Muscle layer of duodenum (tissue), 2 donors: Measurements from ENCODE around the gene CPNE2.
"Not testable (repeated sequence)": the region's sequence is repeated elsewhere in the genome, so short reads cannot be mapped to it uniquely, and the experiment has no call there.

ENCODE experiments used
- H3K27ac ChIP-seq: one replicate; pipeline ENCODE4 v1.7.0; 2013; ENCODE audit warnings: mild to moderate bottlenecking, low read length
- H3K27me3 ChIP-seq: one replicate; pipeline ENCODE4 v1.7.0; 2013; ENCODE audit warnings: low read depth, mild to moderate bottlenecking, control low read depth, low read length
- H3K36me3 ChIP-seq, 2 donors: one replicate each; pipeline ENCODE4 v1.7.0; 2013; ENCODE audit warnings: low read length in 2 of 2, control low read depth in 1 of 2, mild to moderate bottlenecking in 1 of 2; ENCODE audit not compliant: insufficient read depth in 2 of 2, control insufficient read depth in 1 of 2
- H3K4me1 ChIP-seq, 2 donors: one replicate each; pipeline ENCODE4 v1.7.0; 2013; ENCODE audit warnings: low read length in 2 of 2, mild to moderate bottlenecking in 2 of 2, control low read depth in 1 of 2, moderate library complexity in 1 of 2; ENCODE audit not compliant: insufficient read depth in 2 of 2, control insufficient read depth in 1 of 2
- H3K4me3 ChIP-seq, 2 donors: one replicate each; pipeline ENCODE4 v1.7.0; 2013; ENCODE audit warnings: low read length in 2 of 2, low read depth in 1 of 2, mild to moderate bottlenecking in 1 of 2
- H3K9me3 ChIP-seq, 2 donors: one replicate each; pipeline ENCODE4 v1.7.0; 2013; ENCODE audit warnings: low read length in 2 of 2, control low read depth in 1 of 2, mild to moderate bottlenecking in 1 of 2; ENCODE audit not compliant: control insufficient read depth in 1 of 2
- donor health status: healthy.

CPNE2 gene

DNA sequence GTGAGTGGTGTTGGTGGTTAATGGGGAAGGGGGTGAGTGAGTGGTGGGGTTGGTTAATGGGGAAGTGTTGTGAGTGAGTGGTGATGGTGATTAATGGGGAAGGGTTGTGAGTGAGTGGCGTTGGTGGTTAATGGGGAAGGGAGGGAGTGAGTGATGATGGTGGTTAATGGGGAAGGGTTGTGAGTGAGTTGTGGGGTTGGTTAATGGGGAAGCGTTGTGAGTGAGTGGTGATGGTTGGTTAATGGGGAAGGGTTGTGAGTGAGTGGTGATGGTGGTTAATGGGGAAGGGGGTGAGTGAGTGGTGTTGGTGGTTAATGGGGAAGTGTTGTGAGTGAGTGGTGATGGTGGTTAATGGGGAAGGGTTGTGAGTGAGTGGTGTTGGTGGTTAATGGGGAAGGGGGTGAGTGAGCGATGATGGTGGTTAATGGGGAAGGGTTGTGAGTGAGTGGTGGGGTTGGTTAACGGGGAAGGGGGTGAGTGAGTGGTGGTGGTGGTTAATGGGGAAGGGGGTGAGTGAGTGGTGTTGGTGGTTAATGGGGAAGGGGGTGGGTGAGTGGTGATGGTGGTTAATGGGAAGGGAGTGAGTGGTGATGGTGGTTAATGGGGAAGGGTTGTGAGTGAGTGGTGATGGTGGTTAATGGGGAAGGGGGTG is 21.2 kb upstream of the CPNE2 start:
- H3K4me1 ChIP-seq, H3K4me3 ChIP-seq, H3K9me3 ChIP-seq, H3K27me3 ChIP-seq, H3K27ac ChIP-seq: not testable (repeated sequence)
- H3K36me3 ChIP-seq: peaks cover 3 to 18% of the 10 kb centered on the region in 2 donors

DNA sequence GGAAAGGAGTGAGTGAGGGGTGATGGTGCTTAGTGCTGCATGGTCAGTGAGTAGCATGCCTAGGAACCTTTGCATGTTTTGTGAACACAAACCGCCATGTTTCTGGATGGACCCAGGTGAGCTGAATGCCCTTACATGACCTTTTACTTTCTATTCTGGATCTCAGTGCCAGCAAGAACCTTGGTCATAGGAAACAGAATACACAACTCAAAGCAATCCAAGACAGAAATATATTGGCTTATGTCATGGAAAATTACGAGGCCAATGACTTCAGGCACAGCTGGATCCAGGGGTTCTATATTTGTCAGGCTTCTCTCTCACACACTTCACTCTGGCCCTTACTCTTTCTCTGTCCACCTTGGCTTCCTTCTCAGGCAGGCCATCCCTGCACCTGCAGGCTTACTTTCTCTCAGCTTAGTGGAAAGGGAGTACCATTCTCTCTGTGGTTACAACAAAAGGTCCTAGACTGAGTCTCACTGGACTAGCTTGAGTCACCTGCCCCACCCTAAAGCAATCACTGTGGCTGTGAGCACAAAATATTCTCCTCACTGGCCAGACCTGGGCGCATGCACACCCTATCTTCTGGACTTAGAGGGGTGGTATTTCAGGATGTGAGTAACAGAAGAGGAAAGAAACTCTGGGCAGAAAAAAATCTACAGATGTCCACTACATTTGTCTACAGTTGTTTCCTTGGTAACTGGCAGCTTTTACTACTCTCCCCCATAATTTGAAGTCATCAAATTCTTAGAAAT is 20.4 kb upstream of the CPNE2 start:
- Histone ChIP-seq H3K27me3 (no peaks in the 10 kb centered on the region), H3K27ac (no peak overlapping the region), H3K4me3 (no peak overlapping the region), H3K36me3 (peaks cover under 1 to 26% of the 10 kb centered on the region in 2 donors), H3K9me3 (no peaks in the 10 kb centered on the region), H3K4me1 (no peaks in the 10 kb centered on the region)

DNA sequence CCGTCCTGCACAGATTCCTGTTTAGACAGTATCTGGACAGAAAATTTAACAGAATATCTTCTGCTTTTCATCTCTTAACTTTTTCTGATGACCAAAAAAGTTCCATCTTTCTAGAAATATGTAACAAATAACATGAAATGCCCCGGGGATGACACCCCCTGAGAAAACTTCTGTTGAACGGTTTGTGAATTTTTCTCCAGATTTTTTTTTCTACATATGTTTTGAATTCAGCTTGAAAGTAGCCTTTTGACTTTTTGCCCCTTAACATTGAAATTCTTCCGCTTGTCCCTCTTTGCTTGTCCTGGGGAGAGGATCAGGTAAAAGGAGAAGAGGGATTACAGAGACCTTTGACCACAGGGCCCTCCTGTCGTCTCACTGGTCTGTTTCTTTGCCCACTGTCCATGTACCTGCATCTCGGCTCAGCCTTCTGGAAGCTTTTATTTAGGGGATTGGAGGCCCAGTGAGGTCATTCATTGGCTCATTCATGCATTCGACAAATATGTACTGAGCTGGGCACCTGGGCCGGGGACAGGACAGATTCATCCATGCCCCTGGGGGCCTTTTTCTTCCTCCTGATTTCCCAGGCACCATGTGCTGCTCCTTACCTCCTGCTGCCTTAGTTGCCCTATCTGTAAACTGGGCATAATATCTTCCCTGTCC is 19.6 kb upstream of the CPNE2 start:
- peaks cover 4 to 28% of the 10 kb centered on the region in 2 donors for H3K36me3 ChIP-seq

DNA sequence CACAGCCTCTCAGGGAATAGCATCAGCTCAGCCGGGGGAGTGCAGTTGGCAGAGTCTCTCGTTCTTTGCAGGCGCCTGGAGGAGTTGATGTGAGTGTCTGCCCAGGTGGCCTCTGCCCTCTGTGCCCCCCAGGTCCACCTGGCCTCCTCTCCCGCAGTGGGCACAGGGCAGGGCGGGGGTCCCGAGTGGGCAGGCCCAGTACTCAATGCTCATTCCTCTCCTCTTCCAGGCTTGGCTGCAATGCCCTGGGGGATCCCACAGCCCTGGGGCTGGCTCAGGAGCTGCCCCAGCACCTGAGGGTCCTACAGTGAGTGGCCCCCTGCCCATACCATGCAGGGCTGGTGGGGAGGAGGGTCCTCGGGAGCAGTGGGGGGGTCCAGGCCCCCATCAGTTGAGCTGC is 14.7 kb upstream of the CPNE2 start:
- Histone ChIP-seq H3K9me3 (no peaks in the 10 kb centered on the region), H3K27me3 (no peaks in the 10 kb centered on the region), H3K4me3 (no peak overlapping the region), H3K36me3 (peaks cover 12 to 28% of the 10 kb centered on the region in 2 donors), H3K4me1 (no peaks in the 10 kb centered on the region), H3K27ac (no peak overlapping the region)

More for the DNA sequence above, 19.6 kb upstream of the CPNE2 start:
- H3K4me1 ChIP-seq: no peaks in the 10 kb centered on the region
- no peak overlapping the region for H3K4me3 ChIP-seq
- H3K27ac ChIP-seq: no peak overlapping the region
- H3K9me3 ChIP-seq: no peaks in the 10 kb centered on the region
- no peaks in the 10 kb centered on the region for H3K27me3 ChIP-seq

DNA sequence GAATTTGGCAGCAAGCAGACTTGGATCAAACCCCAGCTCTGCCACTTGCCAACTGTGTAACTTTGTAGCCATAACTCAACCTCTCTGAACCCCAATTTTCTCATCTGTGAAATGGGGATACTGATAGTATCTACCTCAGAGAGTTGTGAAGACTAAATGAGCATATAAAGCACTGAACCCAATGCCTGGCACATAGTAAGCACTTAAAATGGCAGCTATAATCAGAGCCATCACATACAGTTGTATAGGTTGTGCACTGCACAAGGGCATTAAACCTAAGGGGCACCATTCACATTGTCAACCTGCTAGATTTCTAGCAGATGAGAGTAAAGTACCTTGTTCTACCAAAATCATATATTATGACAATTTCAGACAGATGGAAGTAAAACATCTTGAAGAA is 10.6 kb upstream of the CPNE2 start:
- no peaks in the 10 kb centered on the region for H3K9me3 ChIP-seq
- no peak overlapping the region for H3K27ac ChIP-seq
- H3K4me3 ChIP-seq: no peak overlapping the region
- no peaks in the 10 kb centered on the region for H3K27me3 ChIP-seq
- peaks cover 0 to 4% of the 10 kb centered on the region in 2 donors for H3K4me1 ChIP-seq
- H3K36me3 ChIP-seq: peaks cover 15 to 16% of the 10 kb centered on the region in 2 donors

DNA sequence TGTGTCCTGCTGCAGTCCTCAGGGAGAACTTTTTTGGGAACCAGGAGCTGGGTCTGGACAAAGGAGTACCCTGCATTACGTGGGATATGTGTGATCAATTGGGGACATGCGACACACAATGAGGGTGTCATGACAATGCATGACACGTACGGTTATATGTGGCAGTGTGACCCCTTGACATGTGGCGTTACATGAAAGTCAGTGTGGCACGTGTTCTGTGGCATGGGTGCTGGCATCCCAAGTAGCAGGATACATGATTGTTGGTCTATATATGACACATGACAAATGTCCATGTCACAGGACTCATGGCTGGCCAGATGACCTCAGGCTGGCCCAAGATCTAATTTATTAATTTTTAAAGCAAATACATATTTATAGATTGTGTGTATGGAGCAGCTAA is 9.7 kb upstream of the CPNE2 start:
- peaks cover 0 to 4% of the 10 kb centered on the region in 2 donors for H3K4me1 ChIP-seq
- no peak overlapping the region for H3K27ac ChIP-seq
- H3K9me3 ChIP-seq: no peaks in the 10 kb centered on the region
- peaks cover 7 to 12% of the 10 kb centered on the region in 2 donors for H3K36me3 ChIP-seq
- no peaks in the 10 kb centered on the region for H3K27me3 ChIP-seq
- no peak overlapping the region for H3K4me3 ChIP-seq

DNA sequence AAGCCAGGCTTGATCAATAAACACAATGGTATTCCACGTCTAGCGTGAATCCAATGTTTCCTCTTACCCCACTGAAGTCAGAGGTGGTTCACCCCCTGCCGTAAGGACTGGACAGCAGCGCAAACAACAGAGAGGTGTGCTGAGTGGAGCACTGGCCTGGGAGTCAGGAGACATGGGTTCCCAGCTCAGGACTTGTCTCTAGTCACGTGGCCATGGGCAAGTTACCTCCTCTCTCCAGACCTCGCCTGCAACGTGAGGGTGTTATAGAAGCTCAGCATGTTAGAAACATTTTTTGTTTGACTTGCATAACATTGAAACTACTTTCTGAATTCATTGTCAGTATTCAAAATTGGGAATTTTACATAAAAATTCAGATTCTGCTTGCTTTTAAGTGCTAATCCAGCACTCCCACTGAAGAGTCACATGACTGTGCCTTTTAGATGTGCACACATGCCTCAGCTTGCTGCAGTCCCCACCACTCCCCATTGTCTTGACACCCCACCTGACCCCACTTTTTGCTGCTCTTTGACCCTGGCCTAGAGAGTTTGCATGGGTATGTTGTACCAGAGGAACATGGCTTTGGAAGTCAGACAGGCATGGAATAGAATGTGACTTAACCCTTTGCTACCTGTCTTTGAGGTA is 8.8 kb upstream of the CPNE2 start:
- no peaks in the 10 kb centered on the region for H3K9me3 ChIP-seq
- no peak overlapping the region for H3K4me3 ChIP-seq
- no peaks in the 10 kb centered on the region for H3K27me3 ChIP-seq
- peaks cover 5 to 12% of the 10 kb centered on the region in 2 donors for H3K36me3 ChIP-seq
- no peak overlapping the region for H3K27ac ChIP-seq
- peaks cover 0 to 4% of the 10 kb centered on the region in 2 donors for H3K4me1 ChIP-seq

DNA sequence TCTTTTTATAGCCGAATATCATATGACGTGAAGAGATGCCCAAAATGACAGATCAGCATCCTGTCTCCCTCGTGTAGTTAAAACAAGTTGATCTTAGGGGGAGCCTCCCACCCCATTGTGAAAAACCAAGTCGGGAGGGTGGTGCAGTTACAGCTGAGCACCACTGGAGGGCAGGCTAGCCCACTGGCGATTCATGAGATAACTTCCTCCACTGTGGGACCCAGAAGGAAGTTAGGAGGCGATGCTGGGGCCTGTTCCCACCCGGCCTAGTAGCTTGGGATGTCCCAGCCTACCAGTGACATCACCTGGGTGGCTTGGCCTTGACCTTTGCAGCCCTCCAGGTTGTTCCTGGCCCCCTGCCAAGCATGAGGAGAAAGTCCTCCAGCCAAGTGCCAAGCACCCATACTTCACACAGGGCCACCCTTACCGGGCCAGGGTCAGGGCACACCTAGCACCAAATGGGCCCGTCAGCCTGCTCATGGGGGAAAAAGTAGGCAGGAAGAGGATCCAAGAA is 8.1 kb upstream of the CPNE2 start:
- no peak overlapping the region for H3K27ac ChIP-seq

DNA sequence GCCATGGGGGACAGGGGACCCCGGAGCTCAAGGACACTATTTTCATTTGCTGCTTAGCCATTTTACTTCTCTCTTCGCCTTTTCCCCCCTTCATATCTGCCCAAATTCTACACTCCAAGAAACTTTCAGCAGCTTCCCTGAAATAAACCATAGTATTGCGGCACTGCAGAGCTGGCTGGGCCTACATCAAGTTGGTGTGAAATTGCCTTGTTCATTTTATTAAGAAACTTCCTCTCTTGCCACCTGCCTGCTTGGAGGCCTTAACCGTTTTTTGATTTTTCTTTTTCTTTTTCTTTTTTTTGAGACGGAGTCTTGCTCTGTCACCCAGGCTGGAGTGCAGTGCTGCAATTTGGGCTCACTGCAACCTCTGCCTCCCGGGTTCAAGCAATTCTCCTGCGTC is 7.4 kb upstream of the CPNE2 start:
- Histone ChIP-seq H3K27me3 (no peaks in the 10 kb centered on the region), H3K27ac (no peak overlapping the region), H3K4me3 (no peak overlapping the region), H3K9me3 (no peaks in the 10 kb centered on the region), H3K36me3 (peaks cover 5 to 12% of the 10 kb centered on the region in 2 donors), H3K4me1 (peaks cover 0 to 4% of the 10 kb centered on the region in 2 donors)

More for the DNA sequence above, 8.1 kb upstream of the CPNE2 start:
- Histone ChIP-seq H3K4me3 (no peak overlapping the region), H3K36me3 (peaks cover 5 to 12% of the 10 kb centered on the region in 2 donors), H3K9me3 (no peaks in the 10 kb centered on the region), H3K4me1 (peaks cover 0 to 4% of the 10 kb centered on the region in 2 donors), H3K27me3 (no peaks in the 10 kb centered on the region)

DNA sequence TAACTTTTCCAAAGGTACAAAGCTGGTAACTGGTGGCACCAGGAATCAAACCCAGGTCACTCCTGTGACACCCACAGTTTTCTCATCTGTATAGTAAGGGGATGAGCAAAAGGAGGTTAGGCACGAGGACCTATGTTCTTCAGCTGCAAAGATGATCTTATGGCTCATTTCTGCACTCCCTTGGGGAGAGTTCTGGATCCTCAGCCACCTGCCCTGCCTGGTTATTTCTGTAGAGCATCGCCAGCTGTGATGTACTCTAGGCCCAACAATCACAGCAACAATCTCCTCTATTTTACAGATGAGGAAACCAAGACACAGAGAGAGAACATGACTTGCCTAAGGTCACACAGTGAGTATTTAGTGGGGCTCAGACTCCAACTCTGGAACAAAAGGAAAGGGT is 5.4 kb upstream of the CPNE2 start:
- Histone ChIP-seq H3K9me3 (no peaks in the 10 kb centered on the region), H3K4me3 (no peak overlapping the region), H3K27ac (no peak overlapping the region), H3K36me3 (peaks cover 5 to 7% of the 10 kb centered on the region in 2 donors), H3K27me3 (no peaks in the 10 kb centered on the region), H3K4me1 (peaks cover 9% of the 10 kb centered on the region in 2 donors)

DNA sequence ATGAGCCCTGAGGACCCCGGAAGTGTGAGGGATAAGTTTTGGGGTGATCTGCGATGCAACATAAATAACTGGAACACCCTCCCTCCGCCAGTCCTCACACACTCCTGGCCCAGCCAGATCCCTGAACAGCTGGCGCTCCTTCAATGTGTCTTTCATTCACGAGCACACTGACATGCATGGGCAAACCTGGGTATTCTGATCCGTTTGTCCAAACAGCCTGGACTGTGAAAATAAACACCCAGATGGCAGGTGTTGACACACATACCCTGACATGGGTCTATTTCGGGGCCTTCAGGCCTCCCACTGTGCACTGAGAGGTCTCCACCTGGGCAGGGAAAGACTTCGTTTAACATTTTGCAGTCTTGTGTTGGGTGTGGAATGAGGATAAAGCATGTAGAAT is 3.0 kb upstream of the CPNE2 start:
- Histone ChIP-seq H3K36me3 (no peaks in the 10 kb centered on the region), H3K4me3 (no peak overlapping the region), H3K27me3 (no peaks in the 10 kb centered on the region), H3K27ac (no peak overlapping the region), H3K4me1 (peaks cover 18 to 23% of the 10 kb centered on the region in 2 donors), H3K9me3 (no peaks in the 10 kb centered on the region)
